Astrocyte (in vitro differentiated cells and primary cell): Measurements from ENCODE around the gene EMP1.

Experiments
- CTCF ChIP-seq: IDR thresholded peaks from 2 replicates; pipeline ENCODE4 v1.5.1; 2011; ENCODE audit warnings: low read depth, mild to moderate bottlenecking, inconsistent platforms, low read length, moderate library complexity; ENCODE audit not compliant: insufficient read depth
- EZH2 ChIP-seq: IDR thresholded peaks from 2 replicates; pipeline ENCODE4 v1.6.1; 2012; ENCODE audit warnings: mild to moderate bottlenecking, low read length, inconsistent platforms; ENCODE audit not compliant: insufficient read depth

- TF ChIP-seq CTCF (no peak), EZH2 (no peak)
Measured at GRCh38 chr12:13169272-13169671, 27.3 kb upstream of the EMP1 start.
